Measurements from ENCODE around the gene PIGP.
"Not testable (repeated sequence)": the region's sequence is repeated elsewhere in the genome, so short reads cannot be mapped to it uniquely, and the experiment has no call there.

The PIGP gene

GRCh38 chr21:37075214-37075770 lies 2.4 kb upstream of the PIGP start:
- DNase-seq = no peak

DNA sequence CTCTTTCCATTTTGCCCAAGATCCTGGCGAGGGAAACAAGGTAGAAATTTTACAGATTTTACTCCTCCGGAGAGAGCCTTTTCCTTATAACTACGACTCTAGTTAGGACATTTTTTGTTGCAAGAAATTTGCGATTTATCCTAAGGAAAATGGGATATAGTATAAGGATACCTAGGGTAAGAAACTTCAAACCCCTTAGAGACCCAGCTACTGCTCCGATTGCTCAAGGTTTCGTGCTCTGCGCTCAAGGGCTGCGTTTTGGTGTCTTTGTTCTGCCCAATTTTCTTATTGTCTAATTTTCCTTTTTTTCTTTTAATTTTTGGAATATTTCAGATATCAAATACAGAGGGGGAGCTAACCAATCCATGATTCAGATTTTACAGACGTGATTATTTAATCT lies 1.7 kb upstream of the PIGP start:
- no peak for DNase-seq

DNA sequence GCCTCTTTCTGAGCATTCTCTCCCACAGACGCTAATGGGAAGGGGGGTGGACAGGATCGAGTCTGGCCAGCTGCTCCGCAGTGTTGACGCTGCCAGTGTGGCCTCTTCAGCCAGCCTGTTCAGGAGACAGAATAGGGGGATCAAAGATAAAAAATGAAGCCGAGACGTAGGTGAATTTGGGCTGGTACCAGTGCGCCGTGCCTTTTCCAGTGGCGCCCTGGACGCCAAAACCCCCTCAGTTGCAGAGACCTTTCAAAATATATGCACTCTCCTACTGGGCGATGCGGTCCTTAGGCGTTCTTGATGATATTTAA lies 1.3 kb upstream of the PIGP start:
- no peak for DNase-seq

DNA sequence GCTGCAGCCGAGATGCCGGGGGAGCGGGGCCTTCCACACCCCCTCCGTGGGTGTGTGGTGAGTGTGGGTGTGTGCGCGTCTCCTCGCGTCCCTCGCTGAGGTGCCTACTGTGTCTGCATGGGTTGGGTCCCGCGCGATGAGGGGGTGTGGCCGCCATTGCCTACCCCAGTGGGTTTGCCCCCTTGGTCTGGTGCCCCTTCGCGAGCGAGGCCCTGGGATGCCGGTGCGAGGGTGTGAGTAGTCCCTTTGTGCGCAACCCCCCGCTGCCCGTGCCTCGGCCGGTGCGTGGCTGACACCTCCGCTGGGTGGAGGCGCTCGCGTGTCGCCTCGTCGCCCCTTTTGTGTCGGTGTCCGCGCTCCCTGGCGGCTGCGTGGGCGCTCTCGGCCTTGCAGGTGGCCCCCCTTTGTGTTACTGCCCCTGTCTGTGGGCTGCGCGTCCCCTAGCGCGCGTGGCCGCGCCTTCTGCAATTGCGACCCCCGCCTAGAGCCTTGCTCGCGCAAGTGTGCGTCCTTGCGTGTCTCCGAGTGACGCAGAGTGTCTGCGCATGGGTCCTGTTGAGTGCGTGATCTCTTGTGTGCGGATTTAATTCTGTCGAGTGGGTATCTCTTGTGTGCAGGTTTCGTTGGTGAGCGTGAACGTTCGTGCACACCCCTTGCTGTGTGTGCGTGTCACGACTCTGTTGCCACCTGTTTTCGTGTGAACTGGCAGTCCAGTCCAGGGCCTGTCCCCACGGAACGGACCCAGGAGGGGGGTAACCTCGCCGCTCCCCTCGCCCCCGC lies 736 bp upstream of the PIGP start:
- DNase-seq = no peak

DNA sequence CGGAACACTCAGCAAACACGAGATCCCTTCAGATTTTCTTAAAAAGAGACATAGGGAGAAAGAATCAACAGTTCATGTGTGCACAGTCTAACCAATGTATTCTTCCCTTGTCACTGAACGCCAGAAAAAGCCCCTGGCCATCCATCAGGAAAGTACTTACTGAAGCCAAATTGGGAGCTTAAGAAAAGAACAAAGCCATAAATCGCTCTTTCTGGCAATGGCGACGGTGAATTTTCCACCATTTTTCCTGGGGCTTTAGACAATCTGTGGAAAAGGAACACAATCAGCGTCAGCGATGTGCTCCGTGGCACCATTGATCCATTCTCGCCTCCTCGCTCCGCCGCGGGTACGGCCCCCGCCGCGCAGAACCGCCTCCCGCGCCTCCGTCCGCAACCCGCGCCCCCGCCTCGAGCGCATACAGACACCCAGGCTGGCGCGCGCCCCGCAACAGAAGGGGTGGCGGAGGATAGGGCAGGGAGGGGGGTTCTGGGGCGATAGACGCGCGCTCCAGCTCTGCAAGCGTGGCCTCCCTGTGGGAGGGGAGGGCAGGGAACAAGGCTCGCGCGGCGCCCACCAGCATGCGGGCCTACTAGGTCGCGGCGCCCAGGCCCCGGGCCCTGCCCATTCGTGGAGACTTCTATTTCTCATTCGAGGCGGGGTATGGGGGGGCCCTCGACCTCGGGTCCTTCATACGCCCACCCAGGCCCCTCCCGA lies 440 bp downstream of the PIGP start:
- peak; percentile 74 for DNase-seq

- DNase-seq = no peak
These were observed 1.2 kb downstream of the PIGP start for GRCh38 chr21:37071561-37072273.

DNA sequence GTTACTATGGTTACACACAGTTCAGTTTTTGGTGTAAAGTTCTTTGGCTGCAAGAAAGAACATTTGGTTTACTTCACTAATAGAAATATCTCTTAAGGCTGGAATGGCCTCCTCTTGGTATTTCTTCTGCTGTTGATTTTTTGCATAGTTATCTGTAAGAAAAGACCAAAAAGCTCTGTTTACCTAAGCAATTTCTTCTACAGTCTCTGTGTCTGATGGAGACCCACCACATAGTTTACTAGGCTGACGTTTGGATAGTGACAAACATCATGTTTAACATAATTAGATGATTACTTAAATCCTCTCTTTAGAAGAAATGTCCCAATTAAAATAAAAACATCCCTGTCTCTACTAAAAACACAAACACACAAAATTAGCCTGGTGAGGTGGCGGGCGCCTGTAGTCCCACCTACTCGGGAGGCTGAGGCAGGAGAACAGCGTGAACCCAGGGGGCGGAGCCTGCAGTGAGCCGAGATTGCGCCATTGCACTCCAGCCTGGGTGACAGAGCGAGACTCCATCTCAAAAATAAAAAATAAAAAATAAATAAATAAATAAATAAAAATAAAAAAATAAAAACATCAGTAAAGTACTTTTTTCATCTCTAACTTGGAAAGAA lies 7.2 kb downstream of the PIGP start:
- DNase-seq = no peak

- DNase-seq = no peak
These were observed 8.0 kb downstream of the PIGP start for GRCh38 chr21:37064841-37065240.

- DNase-seq = no peak
These were observed 9.4 kb downstream of the PIGP start for GRCh38 chr21:37063433-37063832.

DNA sequence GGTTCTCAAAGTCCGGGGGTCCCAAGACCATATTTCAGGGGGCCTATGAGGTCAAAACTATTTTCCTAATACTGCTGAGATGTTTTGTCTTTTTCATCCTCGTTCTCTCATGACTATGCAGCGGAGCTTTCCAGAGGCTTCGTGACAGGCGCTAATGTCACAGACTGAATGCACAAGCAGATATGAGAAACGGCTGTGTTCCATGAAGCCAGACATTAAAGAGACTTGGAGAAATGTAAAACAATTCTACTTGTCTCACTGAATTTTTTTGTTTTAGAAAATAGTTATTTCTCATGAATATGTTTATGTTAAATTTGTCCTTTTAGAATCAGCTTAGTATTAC lies 10.3 kb downstream of the PIGP start:
- no peak for DNase-seq

DNA sequence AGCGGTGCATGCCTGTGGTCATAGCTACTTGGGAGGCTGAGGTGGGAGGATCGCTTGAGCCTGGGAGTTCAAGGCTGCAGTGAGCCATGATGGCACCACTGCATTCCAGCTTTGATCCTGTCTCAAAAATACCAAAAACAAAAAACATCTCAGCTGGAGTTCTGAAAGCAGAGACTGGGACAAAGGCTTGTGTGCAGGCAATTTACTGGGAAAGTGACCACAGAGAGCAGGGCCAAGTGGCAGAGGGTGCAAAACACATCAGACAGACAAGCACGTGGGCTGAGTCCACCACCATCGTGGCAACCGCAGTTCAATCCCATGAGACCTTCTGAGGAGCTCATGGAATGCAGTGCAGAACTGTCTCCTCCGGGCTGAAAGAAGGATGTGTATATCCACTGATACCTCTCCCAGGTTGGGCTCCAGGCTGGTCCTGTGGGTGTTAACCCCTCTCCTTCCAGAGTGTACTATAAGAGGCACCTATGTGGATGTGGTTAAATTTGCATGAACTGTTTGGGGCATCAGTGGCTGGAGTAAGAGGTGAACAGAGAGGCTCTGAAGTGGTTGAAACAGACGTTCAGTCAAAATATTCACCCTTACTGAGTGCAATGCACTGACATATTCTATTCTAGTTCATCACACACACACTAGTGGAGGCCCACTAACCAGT lies 10.8 kb downstream of the PIGP start:
- no peak for DNase-seq

DNA sequence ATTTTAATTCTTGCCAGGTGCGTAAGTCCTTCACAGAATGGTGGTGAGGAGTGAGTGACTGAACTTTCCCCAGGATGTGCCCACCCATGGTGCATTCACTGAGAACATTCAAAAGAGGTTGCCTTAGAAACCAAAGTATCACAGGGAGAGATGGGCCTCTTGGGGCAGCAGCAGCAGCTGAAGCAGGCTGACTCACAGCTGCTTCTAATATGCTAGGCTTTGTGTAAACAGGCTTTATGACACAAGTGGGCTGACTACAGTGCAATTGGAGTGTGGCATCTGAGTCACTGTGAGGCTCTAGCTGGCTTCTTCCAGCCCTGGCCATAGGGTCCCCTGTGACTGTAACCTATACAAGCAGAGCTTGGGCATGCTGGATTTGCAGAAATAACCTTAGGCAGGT lies 12.6 kb downstream of the PIGP start:
- DNase-seq = no peak

DNA sequence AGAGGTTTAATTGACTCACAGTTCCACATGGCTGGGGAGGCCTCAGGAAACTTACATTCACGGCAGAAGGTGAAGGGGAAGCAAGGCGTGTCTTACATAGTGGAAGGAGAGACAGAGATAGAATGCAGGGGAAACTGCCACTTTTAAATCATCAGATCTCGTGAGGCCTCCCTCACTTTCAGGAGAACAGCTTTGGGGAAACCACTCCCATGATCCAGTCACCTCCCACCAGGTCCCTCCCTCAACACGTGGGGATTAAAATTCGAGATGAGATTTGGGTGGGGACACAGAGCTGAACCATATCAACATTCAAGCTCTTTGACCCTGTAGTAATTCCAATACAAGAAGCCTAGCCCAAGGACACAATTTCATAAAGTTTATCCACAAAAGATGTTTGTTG lies 13.7 kb downstream of the PIGP start:
- no peak for DNase-seq

GRCh38 chr21:37058261-37058660 lies 14.6 kb downstream of the PIGP start:
- DNase-seq = no peak

- no peak for DNase-seq
These were observed 15.3 kb downstream of the PIGP start for GRCh38 chr21:37057614-37058013.

- DNase-seq = no peak
These were observed 17.5 kb downstream of the PIGP start for GRCh38 chr21:37055271-37055855.

DNA sequence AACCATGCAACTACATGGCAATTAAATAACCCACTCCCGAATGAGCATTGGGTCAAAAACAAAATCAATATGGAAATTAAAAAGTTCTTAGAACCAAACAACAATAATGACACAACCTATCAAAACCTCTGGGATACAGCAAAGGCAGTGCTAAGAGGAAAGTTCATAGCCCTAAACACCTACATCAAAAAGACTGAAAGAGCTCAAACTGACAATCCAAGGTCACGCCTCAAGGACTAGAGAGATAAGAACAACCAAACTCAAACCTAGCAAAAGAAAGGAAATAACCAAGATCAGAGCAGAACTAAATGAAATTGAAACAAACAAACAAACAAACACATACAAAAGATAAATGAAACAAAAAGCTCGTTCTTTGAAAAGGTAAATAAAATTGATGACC lies 23.1 kb downstream of the PIGP start:
- DNase-seq = not testable (repeated sequence)

- DNase-seq = no peak
These were observed 25.8 kb downstream of the PIGP start for GRCh38 chr21:37047079-37047478.

DNA sequence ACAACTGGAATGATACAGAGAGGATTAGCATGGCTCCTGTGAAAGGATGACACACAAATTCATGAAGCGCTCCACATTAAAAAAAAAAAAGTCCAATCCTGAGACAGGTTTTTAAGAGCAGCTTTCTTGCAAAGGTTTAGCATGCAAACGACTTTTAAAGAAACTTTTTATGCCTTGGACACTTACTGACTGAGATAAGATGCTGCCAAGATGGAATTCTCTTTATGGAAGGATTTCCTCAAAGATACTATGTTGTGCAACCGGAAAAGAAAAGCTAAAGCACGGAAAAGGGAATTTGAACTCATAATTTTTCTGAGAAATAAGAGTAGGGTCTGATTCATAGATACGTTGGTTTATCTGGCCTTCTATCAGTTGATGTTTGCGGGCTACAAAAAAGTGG lies 27.3 kb downstream of the PIGP start:
- DNase-seq = no peak

- peak; percentile 83 for DNase-seq
These were observed 27.7 kb downstream of the PIGP start for GRCh38 chr21:37045149-37045548.

- DNase-seq = no peak
These were observed 28.2 kb downstream of the PIGP start for GRCh38 chr21:37044643-37045042.

- DNase-seq = no peak
These were observed 29.1 kb downstream of the PIGP start for GRCh38 chr21:37043818-37044217.

Measured in KG1 (cell line).